ENCODE results near the gene C16orf74.

The C16orf74 gene

GRCh38 chr16:85730186-85730465 is 20.8 kb downstream of the C16orf74 start:
- DNase-seq: no peak
- Histone ChIP-seq H3K4me1 (no peaks in the 10 kb centered on the region), H3K27me3 (peaks cover 0 to 69% of the 10 kb centered on the region in 2 donors)

GRCh38 chr16:85729452-85730185 is 21.3 kb downstream of the C16orf74 start:
- intact Hi-C loops (cut with DNase I; ENCODE audit: low total_unique reads): loop anchor here (10.0 kb wide), 1 partner anchor 435 kb away; no protein-coding TSS in a partner anchor
- Histone ChIP-seq H3K27me3 (peaks cover 0 to 68% of the 10 kb centered on the region in 2 donors), H3K9me3 (no peaks in the 10 kb centered on the region), H3K4me3 (no peak overlapping the region), H3K27ac (no peak overlapping the region), H3K36me3 (no peaks in the 10 kb centered on the region), H3K4me1 (no peaks in the 10 kb centered on the region)
- TF ChIP-seq CTCF (IDR thresholded peaks at IDR 0.05): no peak
- DNase-seq: no peak

More at GRCh38 chr16:85730186-85730465, 20.8 kb downstream of the C16orf74 start:
- H3K4me3 ChIP-seq: no peak overlapping the region
- TF ChIP-seq CTCF (IDR thresholded peaks at IDR 0.05): no peak
- H3K9me3 ChIP-seq: no peaks in the 10 kb centered on the region
- H3K36me3 ChIP-seq: no peaks in the 10 kb centered on the region
- intact Hi-C loops (cut with DNase I; ENCODE audit: low total_unique reads): no loop called here
- H3K27ac ChIP-seq: no peak overlapping the region

- TF ChIP-seq CTCF (IDR thresholded peaks at IDR 0.05): no peak
- intact Hi-C loops (cut with DNase I; ENCODE audit: low total_unique reads): loop anchor here (10.0 kb wide), 1 partner anchor 434 kb away; no protein-coding TSS in a partner anchor
- Histone ChIP-seq H3K36me3 (no peaks in the 10 kb centered on the region), H3K27me3 (peaks cover 0 to 66% of the 10 kb centered on the region in 2 donors), H3K27ac (no peak overlapping the region), H3K4me3 (no peak overlapping the region), H3K4me1 (no peaks in the 10 kb centered on the region), H3K9me3 (no peaks in the 10 kb centered on the region)
- no peak for DNase-seq
These were observed 22.0 kb downstream of the C16orf74 start for GRCh38 chr16:85728879-85729278.

GRCh38 chr16:85724936-85725335 is 26.0 kb downstream of the C16orf74 start:
- Histone ChIP-seq H3K27ac (no peak overlapping the region), H3K9me3 (no peaks in the 10 kb centered on the region), H3K36me3 (no peaks in the 10 kb centered on the region), H3K4me1 (no peaks in the 10 kb centered on the region), H3K27me3 (peaks cover 0 to 56% of the 10 kb centered on the region in 2 donors), H3K4me3 (no peak overlapping the region)
- intact Hi-C loops (cut with DNase I; ENCODE audit: low total_unique reads): loop anchor here (10.0 kb wide), 1 partner anchor 430 kb away; no protein-coding TSS in a partner anchor
- no peak for TF ChIP-seq CTCF (IDR thresholded peaks at IDR 0.05)
- no peak for DNase-seq

GRCh38 chr16:85724126-85724879 is 26.6 kb downstream of the C16orf74 start:
- intact Hi-C loops (cut with DNase I; ENCODE audit: low total_unique reads): loop anchor here (10.0 kb wide), 1 partner anchor 430 kb away; no protein-coding TSS in a partner anchor
- Histone ChIP-seq H3K27me3 (peaks cover 0 to 55% of the 10 kb centered on the region in 2 donors), H3K9me3 (no peaks in the 10 kb centered on the region), H3K27ac (no peak overlapping the region), H3K36me3 (no peaks in the 10 kb centered on the region), H3K4me3 (no peak overlapping the region), H3K4me1 (no peaks in the 10 kb centered on the region)
- no peak for DNase-seq
- TF ChIP-seq CTCF (IDR thresholded peaks at IDR 0.05): no peak

All from tibial artery (tissue), 4 donors.